22Rv1 (cell line): Measurements from ENCODE around the gene MYRIP.

Experiments
- CTCF ChIP-seq: fragments of 450-650 bp; IDR thresholded peaks from 2 replicates; pipeline ENCODE4 v1.5.1; 2017; ENCODE audit warnings: mild to moderate bottlenecking
- ZFX ChIP-seq: fragments of 450-650 bp; IDR thresholded peaks from 2 replicates; pipeline ENCODE4 v1.6.1; 2017; ENCODE audit warnings: antibody characterized with exemption, borderline replicate concordance

DNA sequence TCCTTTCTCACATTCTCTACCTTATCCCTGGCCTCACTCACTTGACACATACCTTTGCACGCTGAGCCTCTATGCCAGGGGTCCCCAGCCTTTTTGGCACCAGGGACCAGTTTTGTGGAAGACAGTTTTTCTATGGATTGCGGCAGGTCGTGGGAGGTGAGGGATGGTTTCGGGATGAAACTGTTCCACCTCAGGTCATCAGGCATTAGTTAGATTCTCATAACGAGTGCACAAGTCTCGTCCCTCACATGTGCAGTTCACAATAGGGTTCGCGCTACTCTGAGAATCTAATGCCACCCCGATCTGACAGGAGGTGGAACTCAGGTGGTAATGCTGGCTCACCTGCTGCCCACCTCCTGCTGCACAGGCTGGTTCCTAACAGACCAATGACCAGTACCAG is 387.6 kb downstream of the MYRIP start:
- TF ChIP-seq CTCF (no peak), ZFX (no peak)
